GM19043 (cell line): ENCODE results near the gene PDE4D.
"Not testable (repeated sequence)": the region's sequence is repeated elsewhere in the genome, so short reads cannot be mapped to it uniquely, and the experiment has no call there.

ENCODE experiments used
- ATAC-seq: cut with Tn5 transposase; IDR thresholded peaks from one replicate; pipeline ENCODE4 v1.9.1; 2021; ENCODE audit warnings: low read depth; ENCODE audit not compliant: unreplicated experiment

PDE4D gene

GRCh38 chr5:59069438-59070079 lies 824.0 kb downstream of the PDE4D start:
- no peak for ATAC-seq

- ATAC-seq, result no peak
These were observed 825.4 kb downstream of the PDE4D start for GRCh38 chr5:59067956-59068656.

- ATAC-seq, result no peak
These were observed 827.0 kb downstream of the PDE4D start for GRCh38 chr5:59066367-59067163.

- no peak for ATAC-seq
These were observed 828.0 kb downstream of the PDE4D start for GRCh38 chr5:59065554-59065953.

- no peak for ATAC-seq
These were observed 829.2 kb downstream of the PDE4D start for GRCh38 chr5:59064293-59064692.

- ATAC-seq, result no peak
These were observed 830.4 kb downstream of the PDE4D start for GRCh38 chr5:59062986-59063683.

- ATAC-seq, result no peak
These were observed 832.1 kb downstream of the PDE4D start for GRCh38 chr5:59061377-59061776.

- ATAC-seq, result no peak
These were observed 834.4 kb downstream of the PDE4D start for GRCh38 chr5:59058969-59059687.

GRCh38 chr5:59058237-59058636 lies 835.3 kb downstream of the PDE4D start:
- no peak for ATAC-seq

GRCh38 chr5:59056599-59056998 lies 836.9 kb downstream of the PDE4D start:
- ATAC-seq, result not testable (repeated sequence)

GRCh38 chr5:59055745-59056448 lies 837.6 kb downstream of the PDE4D start:
- no peak for ATAC-seq

- no peak for ATAC-seq
These were observed 838.5 kb downstream of the PDE4D start for GRCh38 chr5:59054963-59055528.

GRCh38 chr5:59051951-59052350 lies 841.6 kb downstream of the PDE4D start:
- ATAC-seq, result no peak

- ATAC-seq, result no peak
These were observed 844.4 kb downstream of the PDE4D start for GRCh38 chr5:59049095-59049494.

GRCh38 chr5:59042201-59043055 lies 851.1 kb downstream of the PDE4D start:
- ATAC-seq, result no peak

- ATAC-seq, result no peak
These were observed 852.2 kb downstream of the PDE4D start for GRCh38 chr5:59041355-59041754.

- no peak for ATAC-seq
These were observed 852.7 kb downstream of the PDE4D start for GRCh38 chr5:59040804-59041201.

GRCh38 chr5:59040024-59040803 lies 853.3 kb downstream of the PDE4D start:
- ATAC-seq, result no peak
